Upper lobe of right lung (tissue), 1 donor: ENCODE measurements around the gene TMEM167B. TPM values are rescaled to one million over a fixed set of nuclear protein-coding genes. Genes with fewer than 3 reads are reported as not detected.

Experiments
- ATAC-seq: fragments of 200-7000 bp; cut with Tn5 transposase; one replicate; pipeline ENCODE4 v1.9.1; 2020; ENCODE audit warnings: mild to moderate bottlenecking, moderate library complexity
- DNase-seq: peaks from one replicate; pipeline ENCODE4 v3.0.0-alpha.2; 2020
- H3K27ac ChIP-seq: fragments of 200-600 bp; one replicate; pipeline ENCODE4 v1.8.0; 2022
- H3K27me3 ChIP-seq: fragments of 200-600 bp; one replicate; pipeline ENCODE4 v1.8.0; 2022; ENCODE audit warnings: mild to moderate bottlenecking
- H3K36me3 ChIP-seq: fragments of 200-600 bp; one replicate; pipeline ENCODE4 v1.8.0; 2022
- H3K4me1 ChIP-seq: fragments of 200-600 bp; one replicate; pipeline ENCODE4 v1.8.0; 2022
- H3K4me3 ChIP-seq: fragments of 200-600 bp; one replicate; pipeline ENCODE4 v1.8.0; 2022; ENCODE audit warnings: mild to moderate bottlenecking
- H3K9me3 ChIP-seq: fragments of 200-600 bp; one replicate; pipeline ENCODE4 v1.8.0; 2022
- CTCF ChIP-seq: fragments of 200-600 bp; IDR thresholded peaks from one replicate; pipeline ENCODE4 v1.8.0; 2022; ENCODE audit warnings: antibody characterized with exemption
- intact Hi-C: fragments of 100-400 bp; cut with DNase I; formaldehyde crosslinking; loops from one replicate; pipeline ENCODE4 v1.11.0; 2022
- total RNA-seq: library from RNA; stranded (reverse); fragmentation: NEBNext Ultra II Directional; extraction: Animal tissue kit (Norgen Biotek cat#: 25700); gene quantifications from one replicate; pipeline ENCODE4 v1.2.1, GENCODE V29; 2021
- donor health status: DM: no; HTN: yes; CAD: no; lungs with severe emphysema.

Gene TMEM167B
- total RNA-seq, 1 donor from 2014 or later = 49.7 TPM

DNA sequence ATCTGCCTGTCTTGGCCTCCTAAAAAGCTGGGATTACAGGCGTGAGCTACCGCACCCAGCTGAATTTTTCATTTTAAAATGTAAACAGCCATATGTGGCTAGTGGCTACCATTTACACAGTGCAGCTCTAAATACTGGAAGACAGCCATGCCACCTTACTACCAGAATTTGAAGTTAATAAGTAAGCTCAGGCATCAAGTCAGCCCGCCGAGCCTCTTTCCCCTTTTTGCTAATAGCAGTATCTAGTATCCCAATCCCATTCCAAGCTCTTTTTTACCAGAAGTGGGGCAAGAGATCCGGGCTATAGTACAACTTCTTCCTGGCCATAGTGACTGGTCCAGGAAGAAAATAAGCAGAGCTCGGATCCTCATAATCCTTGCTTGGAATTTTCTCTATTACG lies 29.9 kb upstream of the TMEM167B start:
- ATAC-seq = no peak
- H3K4me3 ChIP-seq = no peak overlapping the region
- no peak for TF ChIP-seq CTCF
- intact Hi-C loops = no loop called here
- H3K27ac ChIP-seq = no peak overlapping the region
- H3K36me3 ChIP-seq = peaks cover 32% of the 10 kb centered on the region
- no peaks in the 10 kb centered on the region for H3K9me3 ChIP-seq
- no peak for DNase-seq
- no peaks in the 10 kb centered on the region for H3K4me1 ChIP-seq
- no peaks in the 10 kb centered on the region for H3K27me3 ChIP-seq

- H3K9me3 ChIP-seq = no peaks in the 10 kb centered on the region
- no peak overlapping the region for H3K27ac ChIP-seq
- intact Hi-C loops = no loop called here
- no peak for TF ChIP-seq CTCF
- H3K4me1 ChIP-seq = no peaks in the 10 kb centered on the region
- ATAC-seq (no peak), DNase-seq (no peak)
- H3K4me3 ChIP-seq = no peak overlapping the region
- H3K27me3 ChIP-seq = no peaks in the 10 kb centered on the region
- H3K36me3 ChIP-seq = peaks cover 36% of the 10 kb centered on the region
Measured at GRCh38 chr1:109061183-109061582, 29.4 kb upstream of the TMEM167B start.

GRCh38 chr1:109065137-109065536 lies 25.4 kb upstream of the TMEM167B start:
- no peak for TF ChIP-seq CTCF
- DNase-seq (no peak), ATAC-seq (no peak)
- H3K27ac ChIP-seq = no peak overlapping the region
- intact Hi-C loops = no loop called here
- H3K36me3 ChIP-seq = peaks cover 63% of the 10 kb centered on the region
- no peaks in the 10 kb centered on the region for H3K4me1 ChIP-seq
- H3K27me3 ChIP-seq = no peaks in the 10 kb centered on the region
- H3K4me3 ChIP-seq = no peak overlapping the region
- H3K9me3 ChIP-seq = no peaks in the 10 kb centered on the region

DNA sequence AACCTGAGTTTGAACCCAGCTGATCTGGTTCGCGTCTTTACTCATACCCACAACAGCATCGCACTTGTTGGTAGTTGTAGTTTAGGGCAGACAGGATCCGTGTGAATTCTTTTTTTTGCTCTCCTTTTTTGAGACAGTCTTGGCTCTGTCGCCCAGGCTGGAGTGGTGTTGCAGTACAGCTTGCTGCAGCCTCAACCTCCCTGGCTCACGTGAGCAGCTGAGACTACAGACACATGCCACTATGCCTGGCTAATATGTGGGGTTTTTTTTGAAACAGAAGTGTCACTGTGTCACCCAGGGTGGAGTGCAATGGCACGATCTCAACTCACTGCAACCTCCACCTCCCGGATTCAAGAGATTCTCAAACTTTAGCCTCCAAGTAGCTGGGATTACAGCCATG lies 22.7 kb upstream of the TMEM167B start:
- no peak for ATAC-seq
- Histone ChIP-seq H3K27me3 (no peaks in the 10 kb centered on the region), H3K27ac (no peak overlapping the region), H3K4me1 (no peaks in the 10 kb centered on the region), H3K4me3 (no peak overlapping the region), H3K36me3 (peaks cover 62% of the 10 kb centered on the region), H3K9me3 (no peaks in the 10 kb centered on the region)
- no peak for DNase-seq
- no peak for TF ChIP-seq CTCF
- intact Hi-C loops = no loop called here

DNA sequence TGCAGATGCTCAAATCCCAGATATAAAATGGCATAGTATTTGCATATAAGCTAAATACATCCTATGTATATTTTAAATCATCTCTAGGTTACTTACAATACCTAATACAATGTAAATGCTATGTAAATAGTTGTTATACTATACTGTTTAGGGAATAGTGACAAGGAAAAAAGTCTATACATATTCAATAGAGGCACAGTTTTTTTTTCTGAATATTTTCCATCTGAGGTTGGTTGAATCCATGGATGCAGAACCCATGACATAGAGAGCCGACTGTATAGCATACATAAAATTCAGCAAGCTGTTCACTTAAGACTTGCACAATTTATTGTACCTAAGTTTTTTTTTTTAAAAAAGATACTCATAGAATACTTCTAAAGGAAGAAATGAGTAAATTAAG lies 21.3 kb upstream of the TMEM167B start:
- intact Hi-C loops = no loop called here
- DNase-seq = no peak
- H3K36me3 ChIP-seq = peaks cover 55% of the 10 kb centered on the region

More for the DNA sequence above, 21.3 kb upstream of the TMEM167B start:
- ATAC-seq = no peak
- Histone ChIP-seq H3K4me1 (peaks cover under 1% of the 10 kb centered on the region), H3K27me3 (no peaks in the 10 kb centered on the region), H3K27ac (no peak overlapping the region), H3K9me3 (no peaks in the 10 kb centered on the region), H3K4me3 (no peak overlapping the region)
- no peak for TF ChIP-seq CTCF
